ENCODE measurements around the gene FGGY.

DNA sequence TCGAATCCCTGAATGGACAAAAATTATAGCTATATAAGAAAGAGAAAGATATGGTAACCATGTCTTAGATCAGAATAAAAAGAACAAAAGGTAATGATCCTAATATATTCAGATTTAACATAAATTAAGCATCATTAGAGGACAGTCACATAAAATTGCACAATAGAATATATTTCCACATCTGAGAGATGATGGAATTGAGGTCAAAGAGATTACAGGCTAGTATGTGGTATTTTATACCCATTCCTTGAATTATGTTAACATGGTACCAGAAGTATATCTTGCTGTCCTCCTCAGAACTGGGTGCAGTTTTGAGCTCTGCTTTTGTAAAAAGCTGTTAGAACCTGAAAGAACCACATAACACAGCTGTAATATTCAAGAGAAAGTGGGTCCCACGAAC is 272.3 kb downstream of the FGGY start:
- TF ChIP-seq EZH2 (IDR thresholded peaks at IDR 0.05; ENCODE audit: borderline replicate concordance, low read length) = no peak
- TF ChIP-seq, protein P1, sequence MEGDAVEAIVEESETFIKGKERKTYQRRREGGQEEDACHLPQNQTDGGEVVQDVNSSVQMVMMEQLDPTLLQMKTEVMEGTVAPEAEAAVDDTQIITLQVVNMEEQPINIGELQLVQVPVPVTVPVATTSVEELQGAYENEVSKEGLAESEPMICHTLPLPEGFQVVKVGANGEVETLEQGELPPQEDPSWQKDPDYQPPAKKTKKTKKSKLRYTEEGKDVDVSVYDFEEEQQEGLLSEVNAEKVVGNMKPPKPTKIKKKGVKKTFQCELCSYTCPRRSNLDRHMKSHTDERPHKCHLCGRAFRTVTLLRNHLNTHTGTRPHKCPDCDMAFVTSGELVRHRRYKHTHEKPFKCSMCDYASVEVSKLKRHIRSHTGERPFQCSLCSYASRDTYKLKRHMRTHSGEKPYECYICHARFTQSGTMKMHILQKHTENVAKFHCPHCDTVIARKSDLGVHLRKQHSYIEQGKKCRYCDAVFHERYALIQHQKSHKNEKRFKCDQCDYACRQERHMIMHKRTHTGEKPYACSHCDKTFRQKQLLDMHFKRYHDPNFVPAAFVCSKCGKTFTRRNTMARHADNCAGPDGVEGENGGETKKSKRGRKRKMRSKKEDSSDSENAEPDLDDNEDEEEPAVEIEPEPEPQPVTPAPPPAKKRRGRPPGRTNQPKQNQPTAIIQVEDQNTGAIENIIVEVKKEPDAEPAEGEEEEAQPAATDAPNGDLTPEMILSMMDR (conservative IDR thresholded peaks at IDR 0.05 in 1 of 2, IDR thresholded peaks at IDR 0.05 in 1 of 2; ENCODE audit: extremely low read depth in 1 of 2, insufficient read depth in 1 of 2, low read depth in 1 of 2, low read length in 2 of 2) = no peak
